Measurements from ENCODE around the gene ATP1A2. TPM values are rescaled to one million over a fixed set of nuclear protein-coding genes. Genes with fewer than 3 reads are reported as not detected.
A peak's percentile ranks its signal among the peaks of the same experiment; 100 is the strongest.

ATP1A2 gene
- total and polyA plus RNA-seq, 4 donors = 1.1 to 7.9 (median 3.1) TPM

GRCh38 chr1:160158534-160158933 is 43.0 kb downstream of the ATP1A2 start:
- no peak overlapping the region for H3K27ac ChIP-seq (ENCODE audit: low read depth in 1 of 2, low read length in 1 of 2)
- no peaks in the 10 kb centered on the region for H3K9me3 ChIP-seq (ENCODE audit: control insufficient read depth in 4 of 4, insufficient read depth in 3 of 4, low read length in 3 of 4)
- no peak for TF ChIP-seq CTCF (IDR thresholded peaks at IDR 0.05; ENCODE audit: control extremely low read depth, extremely low read depth)
- DNase-seq = no peak
- WGBS, 2 donors = 89 to 95% methylated on average over 4 of the region's 4 CpGs
- H3K36me3 ChIP-seq (ENCODE audit: control insufficient read depth in 4 of 4, insufficient read depth in 4 of 4, low read length in 4 of 4) = no peaks in the 10 kb centered on the region
- H3K27me3 ChIP-seq (ENCODE audit: control insufficient read depth in 3 of 3, insufficient read depth in 3 of 3, low read length in 2 of 3) = no peaks in the 10 kb centered on the region
- no peak for ATAC-seq (ENCODE audit: insufficient read depth, low FRiP score)
- no peak overlapping the region for H3K4me3 ChIP-seq
- H3K4me1 ChIP-seq (ENCODE audit: control insufficient read depth in 5 of 5, insufficient read depth in 5 of 5, low read length in 5 of 5) = no peaks in the 10 kb centered on the region
- no peak overlapping the region for H3K9ac ChIP-seq (ENCODE audit: insufficient read depth in 1 of 2, low read length in 2 of 2)

DNA sequence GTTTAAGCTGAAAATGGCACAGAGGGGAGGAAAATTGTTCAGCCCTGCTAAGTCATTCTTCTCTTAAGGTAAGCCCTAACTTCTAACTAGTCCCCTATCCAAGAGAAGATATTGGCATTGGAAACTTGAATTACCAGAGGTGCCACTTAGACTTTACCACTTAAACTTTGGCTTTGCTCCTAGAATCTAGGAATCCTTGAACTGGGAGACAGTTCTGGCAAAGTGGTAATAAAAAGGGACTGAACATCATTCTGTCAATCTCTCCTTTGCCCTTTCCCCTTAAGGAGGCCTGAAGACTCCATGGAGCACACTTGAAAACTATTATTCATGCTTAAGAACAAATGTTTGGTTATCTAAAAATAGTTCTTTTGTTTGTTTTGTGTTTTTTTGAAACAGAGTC is 44.3 kb downstream of the ATP1A2 start:
- Histone ChIP-seq H3K36me3 (ENCODE audit: control insufficient read depth in 4 of 4, insufficient read depth in 4 of 4, low read length in 4 of 4) (no peaks in the 10 kb centered on the region), H3K27ac (ENCODE audit: low read depth in 1 of 2, low read length in 1 of 2) (no peak overlapping the region), H3K27me3 (ENCODE audit: control insufficient read depth in 3 of 3, insufficient read depth in 3 of 3, low read length in 2 of 3) (no peaks in the 10 kb centered on the region), H3K9me3 (ENCODE audit: control insufficient read depth in 4 of 4, insufficient read depth in 3 of 4, low read length in 3 of 4) (no peaks in the 10 kb centered on the region), H3K9ac (ENCODE audit: insufficient read depth in 1 of 2, low read length in 2 of 2) (no peak overlapping the region), H3K4me3 (no peak overlapping the region), H3K4me1 (ENCODE audit: control insufficient read depth in 5 of 5, insufficient read depth in 5 of 5, low read length in 5 of 5) (no peaks in the 10 kb centered on the region)
- TF ChIP-seq CTCF (IDR thresholded peaks at IDR 0.05; ENCODE audit: control extremely low read depth, extremely low read depth) = no peak
- DNase-seq = peak in 2 of 3 donors; percentile 30 to 60
- peak; percentile 80 for ATAC-seq (ENCODE audit: insufficient read depth, low FRiP score)

GRCh38 chr1:160161965-160162705 is 46.6 kb downstream of the ATP1A2 start:
- no peak overlapping the region for H3K27ac ChIP-seq (ENCODE audit: low read depth in 1 of 2, low read length in 1 of 2)
- DNase-seq (peak; percentile 30 to 59 (median 52)), ATAC-seq (ENCODE audit: insufficient read depth, low FRiP score) (no peak)
- no peaks in the 10 kb centered on the region for H3K9me3 ChIP-seq (ENCODE audit: control insufficient read depth in 4 of 4, insufficient read depth in 3 of 4, low read length in 3 of 4)
- H3K4me3 ChIP-seq = no peak overlapping the region
- no peaks in the 10 kb centered on the region for H3K36me3 ChIP-seq (ENCODE audit: control insufficient read depth in 4 of 4, insufficient read depth in 4 of 4, low read length in 4 of 4)
- no peaks in the 10 kb centered on the region for H3K27me3 ChIP-seq (ENCODE audit: control insufficient read depth in 3 of 3, insufficient read depth in 3 of 3, low read length in 2 of 3)
- no peaks in the 10 kb centered on the region for H3K4me1 ChIP-seq (ENCODE audit: control insufficient read depth in 5 of 5, insufficient read depth in 5 of 5, low read length in 5 of 5)
- WGBS, 2 donors = 60 to 63% methylated on average over 6 of the region's 6 CpGs
- no peak overlapping the region for H3K9ac ChIP-seq (ENCODE audit: insufficient read depth in 1 of 2, low read length in 2 of 2)
- TF ChIP-seq CTCF (IDR thresholded peaks at IDR 0.05; ENCODE audit: control extremely low read depth, extremely low read depth) = no peak

DNA sequence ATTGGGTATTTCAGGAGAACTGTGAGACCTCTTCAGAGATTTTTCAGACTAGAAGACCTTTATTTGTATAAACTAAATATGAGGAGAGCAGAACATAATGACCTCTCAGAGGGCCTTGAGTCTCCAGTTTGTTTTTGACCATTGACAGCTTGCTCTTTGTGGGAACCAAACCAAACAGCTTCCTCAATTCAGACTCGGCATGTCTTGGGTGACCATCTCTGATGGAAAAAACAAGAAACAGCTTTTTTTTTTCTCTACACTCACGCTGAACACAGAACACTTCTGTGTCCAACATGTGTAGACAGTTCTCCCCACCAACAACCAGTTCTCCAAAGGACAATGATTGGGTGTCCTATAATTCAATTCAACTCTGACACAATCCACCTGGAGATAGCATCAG is 47.4 kb downstream of the ATP1A2 start:
- H3K4me1 ChIP-seq (ENCODE audit: control insufficient read depth in 5 of 5, insufficient read depth in 5 of 5, low read length in 5 of 5) = peaks cover 0 to under 1% (median 0%) of the 10 kb centered on the region in 5 donors
- TF ChIP-seq CTCF (IDR thresholded peaks at IDR 0.05; ENCODE audit: control extremely low read depth, extremely low read depth) = no peak
- no peak overlapping the region for H3K27ac ChIP-seq (ENCODE audit: low read depth in 1 of 2, low read length in 1 of 2)
- no peak overlapping the region for H3K4me3 ChIP-seq
- no peaks in the 10 kb centered on the region for H3K27me3 ChIP-seq (ENCODE audit: control insufficient read depth in 3 of 3, insufficient read depth in 3 of 3, low read length in 2 of 3)
- ATAC-seq (ENCODE audit: insufficient read depth, low FRiP score) (no peak), DNase-seq (no peak)
- no peaks in the 10 kb centered on the region for H3K36me3 ChIP-seq (ENCODE audit: control insufficient read depth in 4 of 4, insufficient read depth in 4 of 4, low read length in 4 of 4)
- WGBS, 2 donors = 42 to 47% methylated on average over 2 of the region's 2 CpGs
- H3K9me3 ChIP-seq (ENCODE audit: control insufficient read depth in 4 of 4, insufficient read depth in 3 of 4, low read length in 3 of 4) = no peaks in the 10 kb centered on the region
- H3K9ac ChIP-seq (ENCODE audit: insufficient read depth in 1 of 2, low read length in 2 of 2) = no peak overlapping the region

Measured in lung (tissue), 12 donors.